Nasal cavity respiratory epithelium epithelial cell of viscerocranial mucosa (primary cell): ENCODE results near the gene CBLL1. TPM values are rescaled to one million over a fixed set of nuclear protein-coding genes. Genes with fewer than 3 reads are reported as not detected.

Source experiments
- total RNA-seq: library from RNA; depleted of rRNA; stranded (reverse); fragments of >200 nt; gene quantifications from 2 replicates; pipeline ENCODE4 v1.2.3, GENCODE V29; 2014

The CBLL1 gene
- 21.9 and 32.8 TPM in 2 replicates for total RNA-seq

GRCh38 chr7:107743567-107744344 is at the start of gene CBLL1:
Gene CBLL1, plus strand, starts transcription at chr7:107744142. Its CDS starts 22 bp downstream, at chr7:107744164.

DNA sequence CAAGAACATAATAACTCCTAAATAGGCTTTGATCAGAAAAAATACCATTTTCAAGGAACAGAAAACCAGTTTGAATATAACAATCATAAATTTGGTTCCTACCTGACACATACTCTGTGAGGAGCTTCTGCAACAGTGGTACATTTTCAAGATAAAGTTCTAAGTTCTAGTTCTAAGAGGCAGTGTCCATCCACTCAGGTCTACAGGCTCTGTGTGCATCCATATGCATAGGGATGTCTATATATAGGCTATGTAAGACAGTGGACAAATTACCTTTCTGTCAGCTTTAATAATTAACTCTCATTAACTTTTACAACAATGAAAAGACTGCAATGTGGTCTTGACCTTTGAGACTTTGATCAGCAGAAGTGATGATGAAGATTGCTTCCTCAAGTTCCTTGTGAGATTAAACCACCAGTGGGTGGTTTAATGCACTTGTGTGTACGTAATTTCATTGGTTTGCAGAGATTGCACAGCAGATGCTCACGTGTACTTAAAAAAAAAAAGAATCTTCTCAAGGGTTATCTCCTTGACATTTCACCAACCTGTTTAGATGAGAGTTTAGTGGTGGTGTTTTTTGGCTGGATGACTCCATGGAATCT is 59.2 kb downstream of the CBLL1 start, which contains the start of gene SLC26A3:
Gene SLC26A3, minus strand, starts transcription at position 215 of the 602 bp plus-strand sequence. CDS start 8,714 bp downstream, outside the sequence.

Other genes starting within 250 kb of the CBLL1 start
- 58.4 and 124 TPM in 2 replicates for gene COG5, start 180.2 kb upstream of the CBLL1 start, total RNA-seq
- 13.3 and 16.2 TPM in 2 replicates for gene DUS4L, start 180.2 kb upstream of the CBLL1 start, total RNA-seq
- 29.0 and 44.7 TPM in 2 replicates for gene BCAP29, start 163.9 kb upstream of the CBLL1 start, total RNA-seq
- 0.43 and 0.68 TPM in 2 replicates for gene SLC26A4, start 83.3 kb upstream of the CBLL1 start, total RNA-seq
- 0.14 TPM in 1 of 2 replicates, not detected in the other for gene SLC26A3, start 59.1 kb downstream of the CBLL1 start, total RNA-seq
- gene DLD, start 147.0 kb downstream of the CBLL1 start, total RNA-seq, result 60.1 and 88.1 TPM in 2 replicates